ENCODE measurements around the gene MAP2K1. TPM values are rescaled to one million over a fixed set of nuclear protein-coding genes. Genes with fewer than 3 reads are reported as not detected.

MAP2K1 gene
- total and polyA plus RNA-seq, 9 of the 15 experiments (the other 6 are each of a cell fraction or from before 2014, with no cell fraction given) = 7.5 to 58.3 (median 30.0) TPM

DNA sequence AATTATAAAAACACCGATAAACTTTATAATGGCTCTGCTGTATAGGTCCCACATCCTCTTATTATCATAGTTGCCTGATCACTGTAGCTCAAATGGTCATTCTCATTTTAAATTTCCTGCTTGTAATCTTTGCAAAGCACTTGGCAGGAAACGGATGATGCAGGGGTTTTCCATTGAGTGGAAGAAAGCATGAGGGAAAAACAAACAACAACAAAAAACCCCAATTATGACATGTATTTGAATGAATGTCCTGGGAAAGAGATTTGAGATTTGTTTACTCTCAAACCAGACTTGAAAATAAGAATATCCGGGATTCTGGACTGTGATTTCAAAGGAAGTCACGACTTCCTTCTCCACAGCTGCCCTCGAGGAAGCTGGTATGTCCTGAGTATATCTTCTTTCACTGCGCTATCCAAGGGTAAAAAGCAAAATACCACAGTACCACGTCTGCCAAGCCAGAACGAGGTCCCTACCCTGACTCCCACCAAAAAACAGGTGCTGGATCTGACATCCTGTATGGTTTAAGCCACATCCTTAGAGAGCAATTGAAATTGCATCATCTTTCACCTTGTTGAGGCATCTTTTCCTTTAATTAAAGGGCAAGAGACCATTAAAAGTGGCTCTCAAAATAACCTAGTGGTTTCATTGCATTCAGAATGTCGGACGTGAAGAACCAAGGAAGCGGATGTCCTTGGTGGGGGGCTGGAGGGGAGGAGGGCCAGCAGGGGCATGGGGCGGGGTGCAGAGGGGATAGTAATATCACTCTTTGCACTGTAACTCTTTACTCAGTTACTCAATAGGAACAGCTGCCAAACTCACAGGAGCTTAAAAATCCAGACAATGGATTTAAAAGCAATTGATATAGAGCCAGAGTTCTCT is 16.7 kb upstream of the MAP2K1 start (continued):
- TF ChIP-seq GATAD2B (IDR thresholded peaks at IDR 0.05; ENCODE audit: borderline replicate concordance) (no peak), SMARCA5 (IDR thresholded peaks at IDR 0.05) (no peak), DEAF1 (CRISPR knock-in tag; IDR thresholded peaks at IDR 0.05) (no peak), ATF7 (IDR thresholded peaks at IDR 0.05) (peak; percentile 86), ZNF232 (CRISPR knock-in tag; IDR thresholded peaks at IDR 0.05) (no peak), MXI1 (IDR thresholded peaks at IDR 0.05; ENCODE audit: low read depth, low read length) (no peak), SP1 (CRISPR knock-in tag; IDR thresholded peaks at IDR 0.05) (no peak), RCOR1 (IDR thresholded peaks at IDR 0.05; ENCODE audit: borderline replicate concordance in 1 of 2, low read depth in 2 of 2, low read length in 2 of 2) (0 out of 4 replicates have a peak, but pooled peaks of 1 of the 2 experiments have one; percentile 4), NFE2L1 (tag; IDR thresholded peaks at IDR 0.05; ENCODE audit: borderline replicate concordance, low read depth) (no peak), ZNF76 (CRISPR knock-in tag; IDR thresholded peaks at IDR 0.05; ENCODE audit: borderline replicate concordance) (no peak), DDX20 (tag; IDR thresholded peaks at IDR 0.05; ENCODE audit: low read depth) (no peak), NBN (IDR thresholded peaks at IDR 0.05; ENCODE audit: low read depth) (no peak), POLR2B (IDR thresholded peaks at IDR 0.05; ENCODE audit: low read depth, partially characterized antibody) (no peak), MTA1 (IDR thresholded peaks at IDR 0.05; ENCODE audit: borderline replicate concordance) (no peak), NR2F6 (CRISPR knock-in tag; IDR thresholded peaks at IDR 0.05) (no peak), CSDE1 (IDR thresholded peaks at IDR 0.05) (no peak), TAF1 (IDR thresholded peaks at IDR 0.05; ENCODE audit: control insufficient read depth, extremely low read depth, insufficient read depth, low read length, severe bottlenecking) (no peak), MAFG (tag; conservative IDR thresholded peaks at IDR 0.05) (no peak)
- TF ChIP-seq, protein P1, sequence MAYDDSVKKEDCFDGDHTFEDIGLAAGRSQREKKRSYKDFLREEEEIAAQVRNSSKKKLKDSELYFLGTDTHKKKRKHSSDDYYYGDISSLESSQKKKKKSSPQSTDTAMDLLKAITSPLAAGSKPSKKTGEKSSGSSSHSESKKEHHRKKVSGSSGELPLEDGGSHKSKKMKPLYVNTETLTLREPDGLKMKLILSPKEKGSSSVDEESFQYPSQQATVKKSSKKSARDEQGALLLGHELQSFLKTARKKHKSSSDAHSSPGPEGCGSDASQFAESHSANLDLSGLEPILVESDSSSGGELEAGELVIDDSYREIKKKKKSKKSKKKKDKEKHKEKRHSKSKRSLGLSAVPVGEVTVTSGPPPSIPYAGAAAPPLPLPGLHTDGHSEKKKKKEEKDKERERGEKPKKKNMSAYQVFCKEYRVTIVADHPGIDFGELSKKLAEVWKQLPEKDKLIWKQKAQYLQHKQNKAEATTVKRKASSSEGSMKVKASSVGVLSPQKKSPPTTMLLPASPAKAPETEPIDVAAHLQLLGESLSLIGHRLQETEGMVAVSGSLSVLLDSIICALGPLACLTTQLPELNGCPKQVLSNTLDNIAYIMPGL (CRISPR knock-in tag; IDR thresholded peaks at IDR 0.05) = no peak
- TF ChIP-seq, protein P2, sequence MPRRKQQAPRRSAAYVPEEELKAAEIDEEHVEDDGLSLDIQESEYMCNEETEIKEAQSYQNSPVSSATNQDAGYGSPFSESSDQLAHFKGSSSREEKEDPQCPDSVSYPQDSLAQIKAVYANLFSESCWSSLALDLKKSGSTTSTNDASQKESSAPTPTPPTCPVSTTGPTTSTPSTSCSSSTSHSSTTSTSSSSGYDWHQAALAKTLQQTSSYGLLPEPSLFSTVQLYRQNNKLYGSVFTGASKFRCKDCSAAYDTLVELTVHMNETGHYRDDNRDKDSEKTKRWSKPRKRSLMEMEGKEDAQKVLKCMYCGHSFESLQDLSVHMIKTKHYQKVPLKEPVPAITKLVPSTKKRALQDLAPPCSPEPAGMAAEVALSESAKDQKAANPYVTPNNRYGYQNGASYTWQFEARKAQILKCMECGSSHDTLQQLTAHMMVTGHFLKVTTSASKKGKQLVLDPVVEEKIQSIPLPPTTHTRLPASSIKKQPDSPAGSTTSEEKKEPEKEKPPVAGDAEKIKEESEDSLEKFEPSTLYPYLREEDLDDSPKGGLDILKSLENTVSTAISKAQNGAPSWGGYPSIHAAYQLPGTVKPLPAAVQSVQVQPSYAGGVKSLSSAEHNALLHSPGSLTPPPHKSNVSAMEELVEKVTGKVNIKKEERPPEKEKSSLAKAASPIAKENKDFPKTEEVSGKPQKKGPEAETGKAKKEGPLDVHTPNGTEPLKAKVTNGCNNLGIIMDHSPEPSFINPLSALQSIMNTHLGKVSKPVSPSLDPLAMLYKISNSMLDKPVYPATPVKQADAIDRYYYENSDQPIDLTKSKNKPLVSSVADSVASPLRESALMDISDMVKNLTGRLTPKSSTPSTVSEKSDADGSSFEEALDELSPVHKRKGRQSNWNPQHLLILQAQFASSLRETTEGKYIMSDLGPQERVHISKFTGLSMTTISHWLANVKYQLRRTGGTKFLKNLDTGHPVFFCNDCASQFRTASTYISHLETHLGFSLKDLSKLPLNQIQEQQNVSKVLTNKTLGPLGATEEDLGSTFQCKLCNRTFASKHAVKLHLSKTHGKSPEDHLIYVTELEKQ (CRISPR knock-in tag; IDR thresholded peaks at IDR 0.05) = no peak
